Measurements from ENCODE around the gene ABCG8. TPM values are rescaled to one million over a fixed set of nuclear protein-coding genes. Genes with fewer than 3 reads are reported as not detected.

The ABCG8 gene
- total and polyA plus RNA-seq, 9 of the 15 experiments (the other 6 are each of a cell fraction or from before 2014, with no cell fraction given) = not detected

DNA sequence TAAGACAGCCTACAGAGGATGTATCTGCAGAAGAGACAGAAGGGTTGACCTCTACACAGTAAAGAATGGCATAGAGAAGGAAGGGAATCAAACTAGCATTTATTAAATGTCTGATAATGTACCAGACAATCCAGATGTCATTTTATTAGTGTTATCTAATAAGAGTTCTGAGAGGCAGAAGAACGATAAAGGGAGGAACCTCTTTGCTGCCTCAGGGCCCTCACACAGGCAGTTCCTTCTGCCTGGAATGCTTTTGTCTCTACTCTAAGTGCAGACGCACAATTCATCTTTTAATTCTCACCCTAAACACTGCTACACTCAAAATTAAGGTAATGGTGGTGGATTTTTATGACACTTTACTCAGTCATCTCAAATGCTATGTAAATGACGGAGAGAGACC, 92.5 kb downstream of the ABCG8 start (continued):
- TF ChIP-seq, protein P1, sequence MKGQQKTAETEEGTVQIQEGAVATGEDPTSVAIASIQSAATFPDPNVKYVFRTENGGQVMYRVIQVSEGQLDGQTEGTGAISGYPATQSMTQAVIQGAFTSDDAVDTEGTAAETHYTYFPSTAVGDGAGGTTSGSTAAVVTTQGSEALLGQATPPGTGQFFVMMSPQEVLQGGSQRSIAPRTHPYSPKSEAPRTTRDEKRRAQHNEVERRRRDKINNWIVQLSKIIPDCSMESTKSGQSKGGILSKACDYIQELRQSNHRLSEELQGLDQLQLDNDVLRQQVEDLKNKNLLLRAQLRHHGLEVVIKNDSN (CRISPR knock-in tag; IDR thresholded peaks at IDR 0.05) = no peak
- TF ChIP-seq, protein P2, sequence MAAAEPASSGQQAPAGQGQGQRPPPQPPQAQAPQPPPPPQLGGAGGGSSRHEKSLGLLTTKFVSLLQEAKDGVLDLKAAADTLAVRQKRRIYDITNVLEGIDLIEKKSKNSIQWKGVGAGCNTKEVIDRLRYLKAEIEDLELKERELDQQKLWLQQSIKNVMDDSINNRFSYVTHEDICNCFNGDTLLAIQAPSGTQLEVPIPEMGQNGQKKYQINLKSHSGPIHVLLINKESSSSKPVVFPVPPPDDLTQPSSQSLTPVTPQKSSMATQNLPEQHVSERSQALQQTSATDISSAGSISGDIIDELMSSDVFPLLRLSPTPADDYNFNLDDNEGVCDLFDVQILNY (CRISPR knock-in tag; IDR thresholded peaks at IDR 0.05) = no peak
- TF ChIP-seq TSC22D4 (tag; IDR thresholded peaks at IDR 0.05) = no peak
- no peak for TF ChIP-seq BRD4 (IDR thresholded peaks at IDR 0.05)
- no peak for TF ChIP-seq ARHGAP35 (IDR thresholded peaks at IDR 0.05; ENCODE audit: partially characterized antibody)
- no peak for TF ChIP-seq GATA2 (CRISPR knock-in tag; IDR thresholded peaks at IDR 0.05)
- TF ChIP-seq, protein P3, sequence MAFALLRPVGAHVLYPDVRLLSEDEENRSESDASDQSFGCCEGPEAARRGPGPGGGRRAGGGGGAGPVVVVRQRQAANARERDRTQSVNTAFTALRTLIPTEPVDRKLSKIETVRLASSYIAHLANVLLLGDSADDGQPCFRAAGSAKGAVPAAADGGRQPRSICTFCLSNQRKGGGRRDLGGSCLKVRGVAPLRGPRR (CRISPR knock-in tag; IDR thresholded peaks at IDR 0.05) = no peak
- TF ChIP-seq SMC3 (conservative IDR thresholded peaks at IDR 0.05; ENCODE audit: insufficient read depth, low read depth, low read length) = no peak

Small RNA genes within 50 kb of the gene (small RNA-seq; reads per million reads assigned to genes)
- gene RN7SL455P (not detected), gene RNU6-1048P (not detected)

Other genes with a start within 250 kb of the ABCG8 start
- gene THADA, start 242.9 kb upstream of the ABCG8 start, total RNA-seq (2014; rRNA removed) = 31.9 and 33.9 TPM in 2 replicates
- gene THADA, start 242.9 kb upstream of the ABCG8 start, total RNA-seq (2014; rRNA removed; fragmentation: Illumina TruSeq; extraction: Trizol) = 34.4 and 34.7 TPM in 2 replicates
- 28.5 and 34.0 TPM in 2 replicates for gene THADA, start 242.9 kb upstream of the ABCG8 start, total RNA-seq (2015; rRNA removed; fragmentation: Illumina TruSeq; extraction: Trizol)
- gene THADA, start 242.9 kb upstream of the ABCG8 start, total RNA-seq (2021) = 33.6 and 34.0 TPM in 2 replicates
- gene THADA, start 242.9 kb upstream of the ABCG8 start, polyA plus RNA-seq (2011; rRNA removed) = 18.7 and 21.9 TPM in 2 replicates
- gene THADA, start 242.9 kb upstream of the ABCG8 start, polyA plus RNA-seq (2014; fragmentation: Illumina TruSeq; extraction: Trizol) = 28.4 and 31.9 TPM in 2 replicates
- 10 to 100 TPM; 17.8 to 29.6 TPM for gene THADA, start 242.9 kb upstream of the ABCG8 start, polyA plus RNA-seq (2014; fragmentation: Nextera tagmentation; extraction: Ambion mirVana)
- 15.9 and 25.1 TPM in 2 replicates for gene THADA, start 242.9 kb upstream of the ABCG8 start, polyA plus RNA-seq (2014; rRNA removed)
- 1.3 and 2.7 TPM in 2 replicates for gene PLEKHH2, start 201.7 kb upstream of the ABCG8 start, total RNA-seq (2014; rRNA removed)
- 3.1 and 3.7 TPM in 2 replicates for gene PLEKHH2, start 201.7 kb upstream of the ABCG8 start, total RNA-seq (2014; rRNA removed; fragmentation: Illumina TruSeq; extraction: Trizol)
- 1.5 and 1.8 TPM in 2 replicates for gene PLEKHH2, start 201.7 kb upstream of the ABCG8 start, total RNA-seq (2015; rRNA removed; fragmentation: Illumina TruSeq; extraction: Trizol)
- gene PLEKHH2, start 201.7 kb upstream of the ABCG8 start, total RNA-seq (2021) = 2.1 and 3.1 TPM in 2 replicates
- gene PLEKHH2, start 201.7 kb upstream of the ABCG8 start, polyA plus RNA-seq (2011; rRNA removed) = 12.9 and 13.5 TPM in 2 replicates
- gene PLEKHH2, start 201.7 kb upstream of the ABCG8 start, polyA plus RNA-seq (2014; fragmentation: Illumina TruSeq; extraction: Trizol) = 3.5 and 3.9 TPM in 2 replicates
- under 1 TPM; 0.77 to 0.86 TPM for gene PLEKHH2, start 201.7 kb upstream of the ABCG8 start, polyA plus RNA-seq (2014; fragmentation: Nextera tagmentation; extraction: Ambion mirVana)
- gene PLEKHH2, start 201.7 kb upstream of the ABCG8 start, polyA plus RNA-seq (2014; rRNA removed) = 2.0 and 2.7 TPM in 2 replicates
- 0.49 and 1.0 TPM in 2 replicates for gene C1GALT1C1L, start 162.5 kb upstream of the ABCG8 start, total RNA-seq (2014; rRNA removed)
- 1.6 and 1.9 TPM in 2 replicates for gene C1GALT1C1L, start 162.5 kb upstream of the ABCG8 start, total RNA-seq (2014; rRNA removed; fragmentation: Illumina TruSeq; extraction: Trizol)
- gene C1GALT1C1L, start 162.5 kb upstream of the ABCG8 start, total RNA-seq (2015; rRNA removed; fragmentation: Illumina TruSeq; extraction: Trizol) = 1.0 and 1.2 TPM in 2 replicates
- 1.5 and 1.6 TPM in 2 replicates for gene C1GALT1C1L, start 162.5 kb upstream of the ABCG8 start, total RNA-seq (2021)
- gene C1GALT1C1L, start 162.5 kb upstream of the ABCG8 start, polyA plus RNA-seq (2011; rRNA removed) = 4.2 and 4.4 TPM in 2 replicates
- gene C1GALT1C1L, start 162.5 kb upstream of the ABCG8 start, polyA plus RNA-seq (2014; fragmentation: Illumina TruSeq; extraction: Trizol) = 1.6 and 1.7 TPM in 2 replicates
- gene C1GALT1C1L, start 162.5 kb upstream of the ABCG8 start, polyA plus RNA-seq (2014; fragmentation: Nextera tagmentation; extraction: Ambion mirVana) = 1 to 10 TPM; 3.1 to 3.5 TPM
- gene C1GALT1C1L, start 162.5 kb upstream of the ABCG8 start, polyA plus RNA-seq (2014; rRNA removed) = 2.1 and 4.1 TPM in 2 replicates
- 12.4 and 23.8 TPM in 2 replicates for gene DYNC2LI1, start 64.9 kb upstream of the ABCG8 start, total RNA-seq (2014; rRNA removed)
- gene DYNC2LI1, start 64.9 kb upstream of the ABCG8 start, total RNA-seq (2014; rRNA removed; fragmentation: Illumina TruSeq; extraction: Trizol) = 25.8 and 28.3 TPM in 2 replicates
- 20.2 and 25.3 TPM in 2 replicates for gene DYNC2LI1, start 64.9 kb upstream of the ABCG8 start, total RNA-seq (2015; rRNA removed; fragmentation: Illumina TruSeq; extraction: Trizol)
- gene DYNC2LI1, start 64.9 kb upstream of the ABCG8 start, total RNA-seq (2021) = 12.5 and 14.1 TPM in 2 replicates
- gene DYNC2LI1, start 64.9 kb upstream of the ABCG8 start, polyA plus RNA-seq (2011; rRNA removed) = 33.3 and 42.2 TPM in 2 replicates
- 20.3 and 22.5 TPM in 2 replicates for gene DYNC2LI1, start 64.9 kb upstream of the ABCG8 start, polyA plus RNA-seq (2014; fragmentation: Illumina TruSeq; extraction: Trizol)
- 10 to 100 TPM; 37.5 to 40.0 TPM for gene DYNC2LI1, start 64.9 kb upstream of the ABCG8 start, polyA plus RNA-seq (2014; fragmentation: Nextera tagmentation; extraction: Ambion mirVana)
- 25.3 and 26.3 TPM in 2 replicates for gene DYNC2LI1, start 64.9 kb upstream of the ABCG8 start, polyA plus RNA-seq (2014; rRNA removed)
- gene ABCG5, start 132 bp upstream of the ABCG8 start, total RNA-seq (2014; rRNA removed) = not detected in 2 replicates
- gene ABCG5, start 132 bp upstream of the ABCG8 start, total RNA-seq (2014; rRNA removed; fragmentation: Illumina TruSeq; extraction: Trizol) = not detected in 2 replicates
- not detected in 2 replicates for gene ABCG5, start 132 bp upstream of the ABCG8 start, total RNA-seq (2015; rRNA removed; fragmentation: Illumina TruSeq; extraction: Trizol)
- not detected in 2 replicates for gene ABCG5, start 132 bp upstream of the ABCG8 start, total RNA-seq (2021)
- gene ABCG5, start 132 bp upstream of the ABCG8 start, polyA plus RNA-seq (2011; rRNA removed) = not detected in 2 replicates
- not detected in 2 replicates for gene ABCG5, start 132 bp upstream of the ABCG8 start, polyA plus RNA-seq (2014; fragmentation: Illumina TruSeq; extraction: Trizol)
- gene ABCG5, start 132 bp upstream of the ABCG8 start, polyA plus RNA-seq (2014; fragmentation: Nextera tagmentation; extraction: Ambion mirVana) = under 1 TPM; 0.01 TPM
- not detected in 2 replicates for gene ABCG5, start 132 bp upstream of the ABCG8 start, polyA plus RNA-seq (2014; rRNA removed)
- gene LRPPRC, start 157.0 kb downstream of the ABCG8 start, total RNA-seq (2014; rRNA removed) = 83.2 and 88.6 TPM in 2 replicates
- 182 and 214 TPM in 2 replicates for gene LRPPRC, start 157.0 kb downstream of the ABCG8 start, total RNA-seq (2014; rRNA removed; fragmentation: Illumina TruSeq; extraction: Trizol)
- gene LRPPRC, start 157.0 kb downstream of the ABCG8 start, total RNA-seq (2015; rRNA removed; fragmentation: Illumina TruSeq; extraction: Trizol) = 162 and 178 TPM in 2 replicates
- gene LRPPRC, start 157.0 kb downstream of the ABCG8 start, total RNA-seq (2021) = 214 and 225 TPM in 2 replicates
- gene LRPPRC, start 157.0 kb downstream of the ABCG8 start, polyA plus RNA-seq (2011; rRNA removed) = 155 and 198 TPM in 2 replicates
- 127 and 138 TPM in 2 replicates for gene LRPPRC, start 157.0 kb downstream of the ABCG8 start, polyA plus RNA-seq (2014; fragmentation: Illumina TruSeq; extraction: Trizol)
- 10 to 100 TPM; 41.5 to 54.8 TPM for gene LRPPRC, start 157.0 kb downstream of the ABCG8 start, polyA plus RNA-seq (2014; fragmentation: Nextera tagmentation; extraction: Ambion mirVana)
- gene LRPPRC, start 157.0 kb downstream of the ABCG8 start, polyA plus RNA-seq (2014; rRNA removed) = 96.3 and 104 TPM in 2 replicates

Data from K562 (cell line).